Ovary (tissue), 3 donors: ENCODE measurements around the gene RAD51D.

Source experiments
- CTCF ChIP-seq, 3 donors: fragments of 450-650 bp in 2 of 3; fragments of 200-600 bp in 1 of 3; IDR thresholded peaks; one replicate each; pipeline versions ENCODE4 v1.5.1 to v1.8.0; 2016 to 2022; ENCODE audit warnings: antibody characterized with exemption in 3 of 3, mild to moderate bottlenecking in 1 of 3
- POLR2A ChIP-seq: fragments of 450-650 bp; IDR thresholded peaks from one replicate; pipeline ENCODE4 v1.6.1; 2017; ENCODE audit warnings: antibody characterized with exemption, mild to moderate bottlenecking, moderate library complexity
- donor health status: DM: no; HTN: no; CAD: no.

- no peak for TF ChIP-seq CTCF (IDR thresholded peaks at IDR 0.05)
- TF ChIP-seq POLR2A: no peak
Observed at GRCh38 chr17:35086164-35086563, 33.5 kb downstream of the RAD51D start.
